CD14-positive monocyte (primary cell): ENCODE data around the gene EXD3. TPM values are rescaled to one million over a fixed set of nuclear protein-coding genes. Genes with fewer than 3 reads are reported as not detected.

Experiments used
- DNase-seq, 3 donors: peaks; one replicate each; pipeline ENCODE4 v3.0.0-alpha.2; 2011 to 2022
- H2AFZ ChIP-seq: 2 replicates; pipeline ENCODE4 v1.6.0; 2012; ENCODE audit warnings: mild to moderate bottlenecking, low read depth, low read length, inconsistent platforms; ENCODE audit not compliant: insufficient read depth, poor library complexity, severe bottlenecking
- H3K27ac ChIP-seq, 2 donors: 1 replicate in 1 of 2; 2 replicates in 1 of 2; pipeline ENCODE4 v1.5.1; 2012 to 2013; ENCODE audit warnings: low read length in 2 of 2, control low read depth in 1 of 2, inconsistent platforms in 1 of 2, low read depth in 1 of 2, mild to moderate bottlenecking in 1 of 2
- H3K27me3 ChIP-seq, 2 donors: one replicate each; pipeline versions ENCODE4 v1.6.0 to v1.6.1; 2011 to 2013; ENCODE audit warnings: low read length in 2 of 2; ENCODE audit not compliant: control insufficient read depth in 2 of 2, insufficient read depth in 2 of 2
- H3K36me3 ChIP-seq, 2 donors: replicated peaks in 1 of 2; 1 replicate in 1 of 2; 2 replicates in 1 of 2; pipeline versions ENCODE4 v1.5.1 to v1.6.1; 2012 to 2013; ENCODE audit warnings: low read length in 2 of 2, control low read depth in 1 of 2, inconsistent platforms in 1 of 2, mild to moderate bottlenecking in 1 of 2; ENCODE audit not compliant: insufficient read depth in 2 of 2, control insufficient read depth in 1 of 2
- H3K4me1 ChIP-seq, 2 donors: 1 replicate in 1 of 2; 2 replicates in 1 of 2; pipeline versions ENCODE4 v1.5.1 to v1.6.1; 2012 to 2013; ENCODE audit warnings: low read length in 2 of 2, control low read depth in 1 of 2, inconsistent platforms in 1 of 2, mild to moderate bottlenecking in 1 of 2, moderate library complexity in 1 of 2; ENCODE audit not compliant: insufficient read depth in 2 of 2, control insufficient read depth in 1 of 2
- H3K4me2 ChIP-seq: replicated peaks from 2 replicates; pipeline ENCODE3; 2012; ENCODE audit warnings: low read length, moderate library complexity, mild to moderate bottlenecking; ENCODE audit not compliant: poor library complexity, severe bottlenecking; ENCODE audit errors: extremely low read depth
- H3K4me3 ChIP-seq, 3 experiments: fragments of 200-600 bp in 1 of 3; sonication (generic) in 1 of 3; replicated peaks in 1 of 3; 1 replicate in 2 of 3; 2 replicates in 1 of 3; pipeline ENCODE4 v1.5.1; 2011 to 2013; ENCODE audit warnings: low read length in 3 of 3, mild to moderate bottlenecking in 3 of 3, control low read depth in 2 of 3, low read depth in 2 of 3, inconsistent platforms in 1 of 3, moderate library complexity in 1 of 3
- H3K79me2 ChIP-seq: 2 replicates; pipeline ENCODE4 v1.6.0; 2012; ENCODE audit warnings: mild to moderate bottlenecking, control low read depth, inconsistent platforms, low read length, moderate library complexity; ENCODE audit not compliant: insufficient read depth
- H3K9ac ChIP-seq: 2 replicates; pipeline ENCODE4 v1.6.0; 2017; ENCODE audit warnings: low read length, mild to moderate bottlenecking; ENCODE audit not compliant: insufficient read depth, poor library complexity, severe bottlenecking
- H3K9me3 ChIP-seq, 2 donors: replicated peaks in 1 of 2; 1 replicate in 1 of 2; 2 replicates in 1 of 2; pipeline versions ENCODE4 v1.5.1 to v1.6.1; 2012 to 2013; ENCODE audit warnings: low read length in 2 of 2, control low read depth in 1 of 2; ENCODE audit not compliant: control insufficient read depth in 1 of 2, insufficient read depth in 1 of 2
- H4K20me1 ChIP-seq: 2 replicates; pipeline ENCODE4 v1.6.0; 2012; ENCODE audit warnings: mild to moderate bottlenecking, low read length, control low read depth, moderate library complexity; ENCODE audit not compliant: insufficient read depth
- H3K27ac Mint-ChIP-seq, 7 donors: one replicate each; pipeline ENCODE4 v1.8.0; 2020; ENCODE audit warnings: mild to moderate bottlenecking in 7 of 7, mixed read lengths in 7 of 7, moderate library complexity in 6 of 7, inconsistent platforms in 2 of 7
- H3K27me3 Mint-ChIP-seq, 3 donors: one replicate each; pipeline ENCODE4 v1.8.0; 2021 to 2022; ENCODE audit warnings: low read depth in 3 of 3, mild to moderate bottlenecking in 3 of 3, mixed read lengths in 3 of 3, moderate library complexity in 3 of 3, inconsistent platforms in 1 of 3
- H3K36me3 Mint-ChIP-seq, 2 donors: one replicate each; pipeline ENCODE4 v1.8.0; 2020; ENCODE audit warnings: mixed read lengths in 2 of 2, inconsistent platforms in 1 of 2, mild to moderate bottlenecking in 1 of 2
- H3K4me1 Mint-ChIP-seq: one replicate; pipeline ENCODE4 v1.8.0; 2020; ENCODE audit warnings: mild to moderate bottlenecking, mixed read lengths
- H3K4me3 Mint-ChIP-seq, 2 donors: one replicate each; pipeline ENCODE4 v1.8.0; 2020; ENCODE audit warnings: mild to moderate bottlenecking in 2 of 2, mixed read lengths in 2 of 2, moderate library complexity in 1 of 2
- H3K9me3 Mint-ChIP-seq, 7 donors: one replicate each; pipeline ENCODE4 v1.8.0; 2020 to 2022; ENCODE audit warnings: mixed read lengths in 7 of 7, mild to moderate bottlenecking in 6 of 7, moderate library complexity in 6 of 7, inconsistent platforms in 2 of 7
- CTCF ChIP-seq: fragments of 200-600 bp; IDR thresholded peaks from one replicate; pipeline ENCODE4 v1.8.0; 2022; ENCODE audit warnings: antibody characterized with exemption, mild to moderate bottlenecking
- WGBS: methylation state at CpG from one replicate; pipeline ENCODE4 v1.1.5; 2013; ENCODE audit warnings: missing lambda C conversion rate; ENCODE audit not compliant: insufficient coverage; 5-methylcytosine and 5-hydroxymethylcytosine counted together
- intact Hi-C, 2 donors: fragments of 100-400 bp; cut with micrococcal nuclease; formaldehyde crosslinking; loops; one replicate each; pipeline versions ENCODE4 v1.15.0 to v1.15.1; 2023
- polyA plus RNA-seq, 3 donors: library from polyadenylated mRNA; depleted of rRNA in 1 of 3; unstranded in 2 of 3; stranded (reverse) in 1 of 3; fragments of 300-500 nt in 2 of 3; fragments of >200 nt in 1 of 3; fragmentation: Illumina TruSeq in 2 of 3; gene quantifications; 1 replicate in 2 of 3; 2 replicates in 1 of 3; pipeline ENCODE4 v1.2.3, GENCODE V29; 2012 to 2021

Gene EXD3
- polyA plus RNA-seq, 3 donors: 2.0 to 10.8 (median 3.0) TPM

GRCh38 chr9:137368431-137369035 lies 54.4 kb downstream of the EXD3 start:
- Mint-ChIP-seq H3K36me3 (no peaks in the 10 kb centered on the region), H3K4me1 (peaks cover 6% of the 10 kb centered on the region), H3K27ac (no peak overlapping the region), H3K4me3 (no peak overlapping the region), H3K27me3 (peaks cover 0 to 1% (median 0%) of the 10 kb centered on the region in 3 donors), H3K9me3 (peaks cover 0 to 4% (median 0%) of the 10 kb centered on the region in 7 donors)
- no peak for DNase-seq
- Histone ChIP-seq H3K27ac (no peak overlapping the region), H3K9ac (no peak overlapping the region), H3K4me3 (no peak overlapping the region), H3K36me3 (no peaks in the 10 kb centered on the region), H3K4me1 (no peaks in the 10 kb centered on the region), H3K27me3 (no peaks in the 10 kb centered on the region), H3K79me2 (no peaks in the 10 kb centered on the region), H3K9me3 (no peaks in the 10 kb centered on the region), H4K20me1 (no peaks in the 10 kb centered on the region), H2AFZ (no peak overlapping the region), H3K4me2 (no peak overlapping the region)
- TF ChIP-seq CTCF: no peak
- intact Hi-C loops: no loop called here
- 95% methylated on average over 39 of the region's 51 CpGs for WGBS

GRCh38 chr9:137367506-137368430 lies 55.2 kb downstream of the EXD3 start:
- H3K79me2 ChIP-seq: no peaks in the 10 kb centered on the region

More at GRCh38 chr9:137367506-137368430, 55.2 kb downstream of the EXD3 start:
- DNase-seq: no peak
- Histone ChIP-seq H3K9ac (no peak overlapping the region), H3K27me3 (no peaks in the 10 kb centered on the region), H3K9me3 (no peaks in the 10 kb centered on the region), H2AFZ (no peak overlapping the region), H3K4me3 (no peak overlapping the region), H3K4me1 (no peaks in the 10 kb centered on the region), H3K4me2 (no peak overlapping the region), H3K27ac (no peak overlapping the region), H4K20me1 (no peaks in the 10 kb centered on the region), H3K36me3 (no peaks in the 10 kb centered on the region)
- Mint-ChIP-seq H3K4me1 (peaks cover 6% of the 10 kb centered on the region), H3K36me3 (no peaks in the 10 kb centered on the region), H3K4me3 (no peak overlapping the region), H3K27me3 (peaks cover 0 to 2% (median 0%) of the 10 kb centered on the region in 3 donors), H3K27ac (no peak overlapping the region), H3K9me3 (peaks cover 0 to 7% (median 0%) of the 10 kb centered on the region in 7 donors)
- 96% methylated on average over 34 of the region's 38 CpGs for WGBS
- intact Hi-C loops: no loop called here
- TF ChIP-seq CTCF: no peak
